Mammary epithelial cell (primary cell): ENCODE results near the gene FRMD5.

Experiments
- EZH2 ChIP-seq: IDR thresholded peaks from 2 replicates; pipeline ENCODE4 v1.6.1; 2012; ENCODE audit warnings: low read length, inconsistent platforms, borderline replicate concordance
- TF ChIP-seq, protein P1 (sequence below), 2 donors: IDR thresholded peaks in 1 of 2; conservative IDR thresholded peaks in 1 of 2; 2 replicates each; pipeline ENCODE4 v1.5.1; 2011 to 2012; ENCODE audit warnings: inconsistent platforms in 2 of 2, low read length in 2 of 2, mild to moderate bottlenecking in 2 of 2, control low read depth in 1 of 2, low read depth in 1 of 2; ENCODE audit not compliant: insufficient read depth in 1 of 2; ENCODE audit errors: extremely low read depth in 1 of 2

- TF ChIP-seq, protein P1, sequence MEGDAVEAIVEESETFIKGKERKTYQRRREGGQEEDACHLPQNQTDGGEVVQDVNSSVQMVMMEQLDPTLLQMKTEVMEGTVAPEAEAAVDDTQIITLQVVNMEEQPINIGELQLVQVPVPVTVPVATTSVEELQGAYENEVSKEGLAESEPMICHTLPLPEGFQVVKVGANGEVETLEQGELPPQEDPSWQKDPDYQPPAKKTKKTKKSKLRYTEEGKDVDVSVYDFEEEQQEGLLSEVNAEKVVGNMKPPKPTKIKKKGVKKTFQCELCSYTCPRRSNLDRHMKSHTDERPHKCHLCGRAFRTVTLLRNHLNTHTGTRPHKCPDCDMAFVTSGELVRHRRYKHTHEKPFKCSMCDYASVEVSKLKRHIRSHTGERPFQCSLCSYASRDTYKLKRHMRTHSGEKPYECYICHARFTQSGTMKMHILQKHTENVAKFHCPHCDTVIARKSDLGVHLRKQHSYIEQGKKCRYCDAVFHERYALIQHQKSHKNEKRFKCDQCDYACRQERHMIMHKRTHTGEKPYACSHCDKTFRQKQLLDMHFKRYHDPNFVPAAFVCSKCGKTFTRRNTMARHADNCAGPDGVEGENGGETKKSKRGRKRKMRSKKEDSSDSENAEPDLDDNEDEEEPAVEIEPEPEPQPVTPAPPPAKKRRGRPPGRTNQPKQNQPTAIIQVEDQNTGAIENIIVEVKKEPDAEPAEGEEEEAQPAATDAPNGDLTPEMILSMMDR (conservative IDR thresholded peaks at IDR 0.05 in 1 of 2, IDR thresholded peaks at IDR 0.05 in 1 of 2; ENCODE audit: extremely low read depth in 1 of 2, insufficient read depth in 1 of 2, low read depth in 1 of 2, low read length in 2 of 2): no peak
- no peak for TF ChIP-seq EZH2
Observed at GRCh38 chr15:43898891-43899290, 296.2 kb downstream of the FRMD5 start.
